GM23338 (cell line): ENCODE measurements around the gene TAF10.

Experiments used
- CTCF ChIP-seq, 2 experiments: fragments of 200-600 bp in 1 of 2; sonication (generic) in 1 of 2; conservative IDR thresholded peaks; 2 replicates each; pipeline versions ENCODE4 v1.5.1 to v1.6.1; 2016 to 2017; ENCODE audit warnings: antibody characterized with exemption in 2 of 2, low read depth in 2 of 2, mild to moderate bottlenecking in 2 of 2, moderate library complexity in 1 of 2
- EZH2 ChIP-seq: fragments of 200-600 bp; sonication (generic); IDR thresholded peaks from one replicate; pipeline ENCODE4 v1.8.0; 2017; ENCODE audit warnings: antibody characterized with exemption, mild to moderate bottlenecking, low read depth; ENCODE audit not compliant: unreplicated experiment

- TF ChIP-seq EZH2 = no peak
- TF ChIP-seq CTCF (conservative IDR thresholded peaks at IDR 0.05; ENCODE audit: low read depth in 2 of 2) = no peak
Observed at GRCh38 chr11:6646576-6646917, 34.5 kb upstream of the TAF10 start.
